Measurements from ENCODE around the gene FAM163B. TPM values are rescaled to one million over a fixed set of nuclear protein-coding genes. Genes with fewer than 3 reads are reported as not detected.

FAM163B gene
- total RNA-seq, 1 donor from 2014 or later = not detected

DNA sequence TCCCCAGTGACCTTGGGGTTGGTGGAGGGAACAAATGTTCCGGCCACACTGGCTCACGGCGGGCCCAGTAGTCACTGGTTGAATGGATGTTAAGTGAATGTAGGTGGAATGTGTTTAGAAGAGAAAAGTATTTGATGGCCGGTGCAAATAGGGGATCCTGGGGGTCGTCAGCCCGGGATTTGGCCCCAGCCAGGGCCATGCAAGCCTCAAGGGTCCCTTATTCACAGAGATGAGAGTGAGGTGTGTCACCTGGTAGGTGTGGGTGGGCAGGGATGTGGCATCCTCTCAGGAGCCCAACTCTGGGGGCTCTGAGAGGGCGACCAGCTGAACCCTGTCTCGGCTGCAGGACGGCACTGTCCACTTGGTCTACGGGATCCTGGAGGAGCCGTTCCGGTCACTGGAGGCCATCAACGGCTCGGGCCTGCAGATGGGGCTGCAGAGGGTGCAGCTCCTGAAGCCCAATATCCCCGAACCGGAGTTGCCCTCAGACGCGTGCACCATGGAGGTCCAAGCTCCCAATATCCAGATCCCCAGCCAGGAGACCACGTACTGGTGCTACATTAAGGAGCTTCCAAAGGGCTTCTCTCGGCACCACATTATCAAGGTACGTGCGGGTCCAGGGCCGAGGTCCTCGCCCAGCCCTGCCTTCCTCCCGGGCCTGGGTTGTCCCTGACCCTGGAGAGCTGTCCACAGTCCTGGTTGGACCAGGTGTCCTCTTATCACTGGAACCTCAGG is 32.8 kb upstream of the FAM163B start:
- H3K36me3 Mint-ChIP-seq (ENCODE audit: unreplicated experiment) = no peaks in the 10 kb centered on the region
- DNase-seq (ENCODE audit: extremely low spot score, unreplicated experiment) = no peak
- no peak overlapping the region for H3K4me3 Mint-ChIP-seq (ENCODE audit: unreplicated experiment)
- no peaks in the 10 kb centered on the region for H3K4me1 Mint-ChIP-seq (ENCODE audit: unreplicated experiment)
- H3K9me3 Mint-ChIP-seq (ENCODE audit: unreplicated experiment) = no peaks in the 10 kb centered on the region
- peaks cover 54% of the 10 kb centered on the region for H3K27me3 Mint-ChIP-seq (ENCODE audit: unreplicated experiment)
- no peak overlapping the region for H3K27ac Mint-ChIP-seq (ENCODE audit: unreplicated experiment)
- TF ChIP-seq, protein P1, sequence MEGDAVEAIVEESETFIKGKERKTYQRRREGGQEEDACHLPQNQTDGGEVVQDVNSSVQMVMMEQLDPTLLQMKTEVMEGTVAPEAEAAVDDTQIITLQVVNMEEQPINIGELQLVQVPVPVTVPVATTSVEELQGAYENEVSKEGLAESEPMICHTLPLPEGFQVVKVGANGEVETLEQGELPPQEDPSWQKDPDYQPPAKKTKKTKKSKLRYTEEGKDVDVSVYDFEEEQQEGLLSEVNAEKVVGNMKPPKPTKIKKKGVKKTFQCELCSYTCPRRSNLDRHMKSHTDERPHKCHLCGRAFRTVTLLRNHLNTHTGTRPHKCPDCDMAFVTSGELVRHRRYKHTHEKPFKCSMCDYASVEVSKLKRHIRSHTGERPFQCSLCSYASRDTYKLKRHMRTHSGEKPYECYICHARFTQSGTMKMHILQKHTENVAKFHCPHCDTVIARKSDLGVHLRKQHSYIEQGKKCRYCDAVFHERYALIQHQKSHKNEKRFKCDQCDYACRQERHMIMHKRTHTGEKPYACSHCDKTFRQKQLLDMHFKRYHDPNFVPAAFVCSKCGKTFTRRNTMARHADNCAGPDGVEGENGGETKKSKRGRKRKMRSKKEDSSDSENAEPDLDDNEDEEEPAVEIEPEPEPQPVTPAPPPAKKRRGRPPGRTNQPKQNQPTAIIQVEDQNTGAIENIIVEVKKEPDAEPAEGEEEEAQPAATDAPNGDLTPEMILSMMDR (IDR thresholded peaks at IDR 0.05) = no peak

DNA sequence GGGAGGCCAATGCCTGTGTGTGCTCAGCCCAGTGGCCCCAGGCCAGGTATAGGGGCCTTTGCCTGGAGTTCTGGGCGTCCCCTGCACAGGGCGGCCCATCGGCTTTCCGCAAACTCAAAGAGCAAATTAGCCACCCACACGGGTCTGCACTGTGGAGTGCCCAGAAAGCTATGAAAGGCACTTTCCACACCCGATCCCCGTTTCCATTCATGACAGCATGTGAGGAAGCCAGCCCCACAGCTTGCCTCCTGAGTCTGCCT is 32.1 kb upstream of the FAM163B start:
- peaks cover 59% of the 10 kb centered on the region for H3K27me3 Mint-ChIP-seq (ENCODE audit: unreplicated experiment)
- no peaks in the 10 kb centered on the region for H3K9me3 Mint-ChIP-seq (ENCODE audit: unreplicated experiment)
- TF ChIP-seq, protein P1 (IDR thresholded peaks at IDR 0.05) = no peak
- no peak for DNase-seq (ENCODE audit: extremely low spot score, unreplicated experiment)
- H3K36me3 Mint-ChIP-seq (ENCODE audit: unreplicated experiment) = no peaks in the 10 kb centered on the region
- H3K27ac Mint-ChIP-seq (ENCODE audit: unreplicated experiment) = no peak overlapping the region
- H3K4me1 Mint-ChIP-seq (ENCODE audit: unreplicated experiment) = no peaks in the 10 kb centered on the region
- no peak overlapping the region for H3K4me3 Mint-ChIP-seq (ENCODE audit: unreplicated experiment)

DNA sequence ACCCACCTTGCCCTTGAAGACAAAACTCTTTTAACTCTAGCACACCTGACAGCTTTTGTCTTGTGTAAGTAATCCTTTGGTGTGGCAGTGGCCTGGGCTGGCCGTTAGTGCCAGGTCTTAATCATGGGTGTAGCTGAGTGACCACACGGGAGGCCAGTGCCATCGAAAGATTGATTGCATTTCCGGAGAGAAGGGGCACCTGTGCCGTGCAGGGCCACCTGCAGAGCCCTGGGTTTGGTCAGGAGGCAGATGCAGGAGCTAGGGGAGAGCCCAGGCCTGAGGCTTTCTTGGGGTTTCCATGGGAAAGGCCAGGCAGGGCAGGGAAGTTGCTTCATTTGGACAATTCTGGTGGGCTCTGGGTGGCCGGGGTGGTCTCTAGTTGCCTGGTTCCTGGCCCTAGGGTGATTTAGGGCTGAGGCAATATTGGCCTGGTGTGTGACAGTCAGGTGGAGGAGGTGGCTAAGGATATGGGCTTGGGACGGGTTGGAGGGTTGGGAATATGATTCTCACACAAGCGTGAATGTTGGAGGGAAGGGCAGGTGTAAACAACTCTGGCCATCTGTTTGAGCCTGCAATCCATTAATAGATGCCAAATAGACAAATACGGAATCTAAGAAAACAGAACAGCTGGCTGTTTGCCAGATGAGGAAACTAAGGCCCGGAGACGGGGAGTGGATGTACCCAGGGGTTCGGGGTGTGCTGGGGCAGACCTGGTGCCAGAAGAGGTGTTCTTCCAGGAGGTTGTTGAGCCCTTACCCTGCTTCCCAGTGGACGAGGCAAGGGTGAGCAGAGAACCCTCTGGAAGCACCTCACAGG is 31.6 kb upstream of the FAM163B start:
- peaks cover 57% of the 10 kb centered on the region for H3K27me3 Mint-ChIP-seq (ENCODE audit: unreplicated experiment)
- H3K4me1 Mint-ChIP-seq (ENCODE audit: unreplicated experiment) = no peaks in the 10 kb centered on the region
- no peak overlapping the region for H3K27ac Mint-ChIP-seq (ENCODE audit: unreplicated experiment)
- TF ChIP-seq, protein P1 (IDR thresholded peaks at IDR 0.05) = no peak
- no peaks in the 10 kb centered on the region for H3K9me3 Mint-ChIP-seq (ENCODE audit: unreplicated experiment)
- DNase-seq (ENCODE audit: extremely low spot score, unreplicated experiment) = no peak
- no peak overlapping the region for H3K4me3 Mint-ChIP-seq (ENCODE audit: unreplicated experiment)
- H3K36me3 Mint-ChIP-seq (ENCODE audit: unreplicated experiment) = no peaks in the 10 kb centered on the region

DNA sequence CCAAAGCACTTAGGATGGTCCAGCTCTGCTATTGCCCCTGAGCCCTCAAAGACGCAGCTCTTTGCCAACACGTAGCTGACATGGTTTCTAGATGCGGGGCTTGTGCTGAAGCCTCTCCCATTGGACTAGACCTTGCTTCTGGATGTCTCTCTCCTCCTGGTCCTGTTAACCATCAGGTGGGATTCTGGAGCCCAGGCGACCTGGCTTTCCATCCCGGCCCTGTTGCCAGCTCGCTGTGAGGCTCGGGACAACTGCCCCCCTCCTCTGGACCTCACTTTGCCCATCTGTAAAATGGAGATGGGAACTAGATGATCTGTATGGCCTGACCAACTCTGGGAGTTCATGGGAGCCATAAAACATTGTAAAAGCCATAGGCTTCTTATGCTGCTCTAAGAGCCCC is 31.0 kb upstream of the FAM163B start:
- DNase-seq (ENCODE audit: extremely low spot score, unreplicated experiment) = no peak
- no peak overlapping the region for H3K4me3 Mint-ChIP-seq (ENCODE audit: unreplicated experiment)

DNA sequence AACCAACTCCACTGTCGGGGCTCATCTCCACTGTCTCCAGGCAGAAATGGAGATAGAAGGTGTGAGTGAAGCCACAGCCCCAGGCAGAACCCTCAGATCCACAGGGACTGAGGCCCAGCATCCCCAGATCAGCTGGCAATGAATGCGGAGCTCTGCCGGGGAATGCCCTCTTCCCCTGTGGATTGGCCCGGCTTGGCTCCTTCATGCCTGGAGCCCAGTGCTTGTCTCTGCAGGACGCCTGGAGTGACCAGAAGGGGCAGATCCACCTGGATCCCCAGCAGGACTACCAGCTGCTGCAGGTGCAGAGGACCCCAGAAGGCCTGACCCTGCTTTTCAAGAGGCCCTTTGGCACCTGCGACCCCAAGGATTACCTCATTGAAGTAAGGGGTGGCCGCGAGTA is 30.4 kb upstream of the FAM163B start:
- Mint-ChIP-seq H3K27me3 (ENCODE audit: unreplicated experiment) (peaks cover 57% of the 10 kb centered on the region), H3K4me3 (ENCODE audit: unreplicated experiment) (no peak overlapping the region)
- no peak for DNase-seq (ENCODE audit: extremely low spot score, unreplicated experiment)

More for the DNA sequence above, 31.0 kb upstream of the FAM163B start:
- Mint-ChIP-seq H3K27me3 (ENCODE audit: unreplicated experiment) (peaks cover 57% of the 10 kb centered on the region), H3K36me3 (ENCODE audit: unreplicated experiment) (no peaks in the 10 kb centered on the region), H3K27ac (ENCODE audit: unreplicated experiment) (no peak overlapping the region), H3K9me3 (ENCODE audit: unreplicated experiment) (no peaks in the 10 kb centered on the region), H3K4me1 (ENCODE audit: unreplicated experiment) (no peaks in the 10 kb centered on the region)
- TF ChIP-seq, protein P1 (IDR thresholded peaks at IDR 0.05) = no peak

More for the DNA sequence above, 30.4 kb upstream of the FAM163B start:
- H3K9me3 Mint-ChIP-seq (ENCODE audit: unreplicated experiment) = no peaks in the 10 kb centered on the region
- TF ChIP-seq, protein P1 (IDR thresholded peaks at IDR 0.05) = no peak
- H3K27ac Mint-ChIP-seq (ENCODE audit: unreplicated experiment) = no peak overlapping the region
- H3K36me3 Mint-ChIP-seq (ENCODE audit: unreplicated experiment) = no peaks in the 10 kb centered on the region
- no peaks in the 10 kb centered on the region for H3K4me1 Mint-ChIP-seq (ENCODE audit: unreplicated experiment)

Data from osteocyte (in vitro differentiated cells).